A172 (cell line): ENCODE measurements around the gene PRADC1. TPM values are rescaled to one million over a fixed set of nuclear protein-coding genes. Genes with fewer than 3 reads are reported as not detected.
A peak's percentile ranks its signal among the peaks of the same experiment; 100 is the strongest.

ENCODE experiments used
- DNase-seq: peaks from one replicate; pipeline ENCODE4 v3.0.0-alpha.2; 2015; ENCODE audit warnings: low spot score
- total RNA-seq: library from RNA; depleted of rRNA; stranded (reverse); fragments of >200 nt; shearing (Covaris generic); gene quantifications from 2 replicates; pipeline ENCODE4 v1.2.3, GENCODE V29; 2014

PRADC1 gene
- total RNA-seq, 1 experiment from 2014 or later: 39.3 TPM

GRCh38 chr2:73258913-73259215 lies 25.8 kb upstream of the PRADC1 start:
- no peak for DNase-seq

GRCh38 chr2:73258186-73258912 lies 25.3 kb upstream of the PRADC1 start:
- no peak for DNase-seq

GRCh38 chr2:73257425-73258125 lies 24.5 kb upstream of the PRADC1 start:
- no peak for DNase-seq

- DNase-seq: no peak
These were observed 24.0 kb upstream of the PRADC1 start for GRCh38 chr2:73257021-73257420.

GRCh38 chr2:73256618-73256922 lies 23.5 kb upstream of the PRADC1 start:
- no peak for DNase-seq

- no peak for DNase-seq
These were observed 23.0 kb upstream of the PRADC1 start for GRCh38 chr2:73255907-73256617.

- no peak for DNase-seq
These were observed 22.1 kb upstream of the PRADC1 start for GRCh38 chr2:73255007-73255644.

GRCh38 chr2:73254343-73255006 lies 21.4 kb upstream of the PRADC1 start:
- DNase-seq: no peak

GRCh38 chr2:73253901-73254300 lies 20.9 kb upstream of the PRADC1 start:
- no peak for DNase-seq

- DNase-seq: no peak
These were observed 20.4 kb upstream of the PRADC1 start for GRCh38 chr2:73253400-73253799.

- no peak for DNase-seq
These were observed 19.4 kb upstream of the PRADC1 start for GRCh38 chr2:73252238-73253027.

- DNase-seq: no peak
These were observed 18.1 kb upstream of the PRADC1 start for GRCh38 chr2:73250872-73251846.

GRCh38 chr2:73249636-73250035 lies 16.6 kb upstream of the PRADC1 start:
- DNase-seq: no peak

- no peak for DNase-seq
These were observed 13.8 kb upstream of the PRADC1 start for GRCh38 chr2:73246850-73247249.

GRCh38 chr2:73244580-73244979 lies 11.5 kb upstream of the PRADC1 start:
- no peak for DNase-seq

- peak; percentile 74 for DNase-seq
These were observed 11.0 kb upstream of the PRADC1 start for GRCh38 chr2:73243884-73244570.

GRCh38 chr2:73239776-73240175 lies 6.7 kb upstream of the PRADC1 start:
- no peak for DNase-seq

- DNase-seq: no peak
These were observed 5.9 kb upstream of the PRADC1 start for GRCh38 chr2:73238976-73239375.

- no peak for DNase-seq
These were observed 5.1 kb upstream of the PRADC1 start for GRCh38 chr2:73238149-73238548.

- DNase-seq: no peak
These were observed 4.1 kb upstream of the PRADC1 start for GRCh38 chr2:73237168-73237567.
